Stimulated activated CD4-positive, alpha-beta T cell treated with anti-CD3 and anti-CD28 coated beads, Interleukin-15, amount 100 ng/mL, for 24 hours (primary cell): ENCODE results near the gene MED15.
"Not testable (repeated sequence)": the region's sequence is repeated elsewhere in the genome, so short reads cannot be mapped to it uniquely, and the experiment has no call there.

ENCODE experiments used
- DNase-seq: peaks from one replicate; pipeline ENCODE4 v3.0.0-alpha.2; 2020

MED15 gene

DNA sequence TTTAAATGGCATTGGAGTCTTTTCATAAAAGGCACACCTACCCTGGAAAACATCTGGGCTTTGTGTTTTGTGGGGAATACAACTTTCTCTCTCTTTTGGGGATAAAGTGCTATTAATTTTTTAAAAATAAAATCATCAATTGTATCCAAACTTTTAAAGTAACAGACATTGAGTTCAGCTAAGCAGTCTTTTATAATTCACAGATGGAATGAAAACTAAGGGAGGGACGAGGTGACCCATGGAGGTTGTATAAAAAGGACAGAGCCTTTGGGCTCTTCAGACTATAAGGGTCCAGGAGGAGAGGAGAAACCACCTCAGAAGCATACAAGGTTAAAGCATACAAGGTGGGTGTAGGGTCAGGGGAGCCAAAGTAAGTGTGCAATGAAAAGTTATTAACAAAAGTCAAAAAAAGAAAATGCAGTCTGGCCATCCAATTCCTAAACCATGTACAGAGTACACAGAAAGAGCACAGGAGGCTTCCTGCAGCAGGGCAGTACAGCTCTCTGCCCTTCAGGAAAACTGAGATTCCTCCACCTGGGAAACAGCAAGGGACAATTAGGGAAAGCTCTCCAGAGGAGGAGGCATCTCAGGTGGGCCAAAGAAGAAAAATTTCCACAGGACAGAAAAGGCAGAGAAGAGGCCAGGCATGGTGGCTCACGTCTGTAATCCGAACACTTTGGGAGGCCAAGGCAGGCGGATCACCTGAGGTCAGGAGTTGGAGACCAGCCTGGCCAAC lies 22.3 kb upstream of the MED15 start:
- no peak for DNase-seq

DNA sequence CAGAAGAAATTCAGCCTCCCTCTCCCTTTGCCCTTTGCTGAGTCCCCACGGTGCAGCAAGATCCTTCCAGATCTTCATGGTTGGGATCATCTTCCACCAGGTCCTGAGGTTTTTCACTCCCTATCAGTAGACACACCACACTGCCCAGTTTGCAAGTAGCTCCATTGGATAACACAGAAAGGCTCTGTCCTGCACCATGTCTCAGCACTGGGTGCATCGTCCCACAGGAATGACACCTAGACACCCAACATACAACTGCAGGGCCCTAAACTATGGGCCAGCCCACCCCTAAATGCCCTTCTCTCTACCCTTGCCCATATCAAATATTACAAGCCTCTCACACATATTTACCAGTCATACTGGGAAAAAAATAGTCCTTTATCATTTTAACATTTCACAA lies 21.2 kb upstream of the MED15 start:
- DNase-seq, result no peak

DNA sequence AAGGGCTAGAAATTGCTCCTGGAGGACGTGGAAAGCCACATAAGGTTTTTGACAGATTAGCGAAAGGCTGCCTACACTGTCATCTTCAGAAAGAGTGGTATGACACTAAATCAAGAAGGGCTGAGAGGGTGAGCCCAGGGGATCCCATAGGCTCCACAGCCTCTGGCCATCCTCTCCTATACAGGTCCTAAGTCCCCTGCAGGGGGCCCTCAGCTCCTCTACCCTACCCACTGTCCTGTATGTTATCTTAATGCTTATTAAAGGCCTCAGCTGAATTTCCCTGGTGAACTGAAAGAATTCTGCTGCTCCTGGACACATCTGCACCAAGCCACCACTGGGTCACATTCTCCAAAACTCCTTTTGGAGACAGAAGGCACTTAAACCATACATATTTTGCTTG lies 19.7 kb upstream of the MED15 start:
- DNase-seq, result no peak

DNA sequence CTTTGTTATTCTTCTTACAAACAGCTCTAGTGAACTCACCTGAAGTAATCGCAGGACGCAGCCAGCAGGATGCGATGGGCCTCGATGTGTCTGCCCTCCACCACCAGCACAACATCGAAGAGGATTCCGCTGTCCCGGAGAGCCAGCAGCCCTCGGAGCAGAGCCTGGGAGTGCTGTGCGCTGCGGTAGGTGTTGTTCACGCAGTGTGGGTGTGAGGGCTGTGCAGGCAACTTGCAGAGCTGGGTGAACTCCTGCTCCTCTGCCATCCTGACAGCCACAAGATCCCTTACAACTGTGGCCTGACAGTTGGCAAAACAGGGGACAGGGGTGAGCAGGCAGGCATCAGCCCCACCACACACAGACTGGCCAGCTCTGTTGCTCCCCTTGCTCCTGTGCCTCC lies 18.5 kb upstream of the MED15 start:
- DNase-seq, result no peak

DNA sequence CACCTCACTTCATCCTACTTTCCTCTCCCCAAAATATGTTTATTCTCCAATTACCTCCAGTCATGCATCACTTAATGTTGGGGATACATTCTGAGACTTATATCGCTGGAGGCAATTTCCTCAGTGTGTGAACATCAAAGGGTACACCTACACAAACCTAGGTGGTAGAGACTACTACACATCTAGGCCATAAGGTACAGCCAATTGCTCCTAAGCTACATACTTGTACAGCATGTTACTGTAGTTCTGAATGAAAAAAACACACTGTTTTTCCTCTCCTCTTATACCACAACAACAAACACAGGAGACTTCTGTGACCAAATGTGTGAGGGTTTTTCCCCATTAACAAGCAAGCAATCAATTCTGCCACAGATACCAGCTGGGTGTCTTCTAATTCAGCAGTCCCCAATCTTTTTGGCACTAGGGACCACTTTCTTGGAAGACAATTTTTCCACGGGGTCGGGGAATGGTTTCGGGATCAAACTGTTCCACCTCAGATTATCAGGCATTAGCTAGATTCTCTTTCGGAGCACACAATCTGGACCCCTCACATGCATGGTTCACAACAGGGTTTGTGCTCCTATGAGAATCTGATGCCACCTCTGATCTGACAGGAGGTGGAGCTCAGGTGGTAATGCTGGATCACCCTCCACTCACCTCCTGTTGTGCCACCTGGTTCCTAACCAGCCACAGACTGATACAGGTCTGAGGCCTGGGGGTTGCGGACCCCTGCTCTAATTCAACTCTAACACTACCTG lies 17.0 kb upstream of the MED15 start:
- DNase-seq, result no peak

DNA sequence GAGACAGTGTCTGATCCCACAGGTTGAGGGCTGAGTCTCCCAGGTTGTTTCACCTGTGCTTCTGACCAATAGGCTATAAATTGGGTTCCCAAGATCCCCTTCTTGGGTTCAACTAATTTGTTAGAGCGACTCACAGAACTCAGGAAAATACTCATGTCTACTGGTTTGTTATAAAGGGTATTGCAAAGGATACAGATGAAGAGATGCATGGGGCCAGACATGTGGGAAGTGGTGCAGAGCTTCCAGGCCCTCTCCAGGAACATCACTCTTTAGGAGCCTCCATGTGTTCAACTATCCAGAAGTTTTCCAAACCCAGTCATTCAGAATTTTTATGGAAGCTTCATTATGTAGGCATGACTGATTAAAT lies 16.5 kb upstream of the MED15 start:
- DNase-seq, result no peak

DNA sequence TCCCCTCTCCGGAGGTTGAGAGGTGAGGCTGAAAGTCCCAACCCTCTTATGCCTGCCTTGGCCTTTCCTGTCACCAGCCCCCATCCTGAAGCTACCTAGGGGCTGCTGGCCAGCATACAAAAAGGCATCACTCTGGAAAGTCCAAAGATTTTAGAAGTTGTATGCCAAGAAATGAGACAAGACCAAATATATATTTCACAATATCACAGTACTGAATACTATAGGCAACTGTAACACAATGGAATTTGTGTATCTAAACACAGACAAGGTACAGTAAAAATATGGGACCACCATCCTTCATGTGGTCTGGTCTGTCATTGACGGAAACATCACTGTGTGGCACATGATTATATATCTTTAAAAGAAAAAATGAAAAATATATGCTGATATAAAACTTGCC lies 16.1 kb upstream of the MED15 start:
- no peak for DNase-seq

DNA sequence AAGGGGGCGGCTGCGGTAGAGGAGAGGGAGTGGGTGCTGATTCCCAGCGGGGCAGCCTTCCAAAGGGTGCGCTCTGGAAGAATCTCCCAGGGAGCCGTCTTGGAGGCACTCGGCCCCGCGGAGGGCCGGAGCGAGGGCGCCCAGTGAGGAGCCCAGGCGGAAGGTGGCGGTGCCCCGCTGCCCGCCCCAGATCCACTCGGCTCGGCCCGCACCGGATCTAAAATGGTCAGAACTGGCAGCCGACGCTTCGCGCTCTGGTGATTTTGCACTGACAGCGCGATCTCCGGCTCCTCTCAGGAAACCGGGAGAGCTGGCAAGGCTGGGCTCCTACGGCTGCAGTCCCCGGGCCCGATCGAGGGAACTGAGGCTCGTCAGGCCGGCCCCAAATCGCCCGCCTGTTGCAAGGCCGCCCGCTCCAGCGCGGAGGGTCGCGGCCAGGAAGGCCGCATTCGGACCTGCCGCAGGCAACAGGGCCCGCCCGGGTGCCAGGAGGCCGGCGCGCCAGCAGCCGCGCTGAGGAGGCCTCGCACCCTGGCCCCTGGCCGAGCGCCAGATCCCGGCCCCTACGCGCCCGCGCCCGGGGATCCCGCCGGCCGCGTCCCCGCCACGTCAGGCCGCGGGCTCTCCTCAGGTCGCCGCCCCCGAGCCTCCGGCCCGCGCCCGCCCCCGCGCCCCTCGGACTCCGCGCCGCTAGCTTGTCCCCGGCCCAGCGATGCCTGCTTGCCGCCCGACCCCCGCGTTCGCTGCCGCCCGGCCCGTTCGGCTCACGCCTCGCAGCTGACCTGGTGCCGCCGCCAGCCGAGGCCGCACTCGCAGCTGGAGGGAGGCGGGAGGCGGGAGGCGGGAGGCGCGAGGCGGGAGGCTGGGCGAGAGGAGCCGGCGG lies 12.2 kb upstream of the MED15 start, which contains the start of gene KLHL22:
Gene KLHL22, minus strand, starts transcription at position 818 of the 883 bp plus-strand sequence. CDS start 6,584 bp downstream, outside the sequence.
- DNase-seq, result peak; percentile 48

DNA sequence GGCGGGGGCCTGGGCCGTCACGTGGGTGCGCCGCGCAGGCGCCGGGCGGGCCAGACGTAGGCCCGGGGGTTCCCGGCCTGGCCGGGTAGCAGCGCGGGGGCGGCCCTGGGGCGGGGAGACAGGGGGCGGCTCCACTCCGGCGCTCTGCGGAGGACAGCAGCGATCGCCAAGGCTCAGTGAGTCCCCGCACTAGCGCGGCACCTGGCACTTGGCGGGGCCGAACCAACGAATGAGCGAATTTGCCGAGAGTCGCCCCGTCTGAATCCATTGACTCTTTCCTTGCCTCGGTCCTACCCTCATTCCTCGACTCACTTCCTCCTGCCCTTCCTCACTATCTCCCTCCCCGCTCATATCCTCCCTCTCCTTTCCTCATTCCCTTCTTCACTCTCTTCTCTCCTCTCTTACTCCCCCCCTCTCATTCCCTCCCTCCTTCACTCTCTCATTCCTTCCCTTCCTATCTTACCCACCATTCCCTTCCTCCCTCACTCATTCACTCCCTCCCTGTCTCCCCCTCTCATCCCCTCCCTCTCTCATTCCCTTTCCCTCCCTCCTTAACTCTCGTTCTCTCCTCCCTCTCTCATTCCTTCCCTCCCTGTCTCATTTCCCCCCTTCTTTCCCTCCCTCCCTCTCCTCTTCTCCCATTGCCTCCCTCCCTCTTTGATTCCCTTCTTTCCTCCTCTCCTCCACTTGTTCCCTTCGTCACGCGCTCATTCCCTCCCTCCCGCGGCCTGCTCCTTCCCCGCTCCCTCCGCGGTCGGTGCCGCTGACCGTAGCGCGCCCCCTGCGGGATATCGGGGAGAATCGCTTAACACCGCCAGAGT lies 11.3 kb upstream of the MED15 start:
- peak; percentile 95 for DNase-seq

DNA sequence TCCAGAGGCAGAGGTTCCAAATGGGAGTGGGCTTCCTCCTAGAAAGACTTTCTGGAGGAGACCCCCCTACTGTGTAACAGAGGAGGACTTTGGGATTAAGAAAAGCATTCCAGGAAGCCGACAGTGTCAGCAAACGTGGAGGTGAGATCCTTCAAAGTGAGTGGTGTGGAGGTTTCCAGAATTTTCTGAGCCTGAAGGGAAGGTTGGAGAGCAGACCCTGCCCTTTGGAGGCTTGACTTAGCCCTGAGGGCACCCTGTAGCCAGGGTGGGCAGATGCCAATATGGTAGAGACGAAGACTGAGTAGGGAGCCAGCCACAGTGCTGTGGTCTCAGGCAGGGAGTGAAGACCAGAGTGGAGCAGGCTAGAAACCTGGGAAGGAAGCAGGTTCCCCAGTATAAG lies 10.0 kb upstream of the MED15 start:
- DNase-seq, result no peak

DNA sequence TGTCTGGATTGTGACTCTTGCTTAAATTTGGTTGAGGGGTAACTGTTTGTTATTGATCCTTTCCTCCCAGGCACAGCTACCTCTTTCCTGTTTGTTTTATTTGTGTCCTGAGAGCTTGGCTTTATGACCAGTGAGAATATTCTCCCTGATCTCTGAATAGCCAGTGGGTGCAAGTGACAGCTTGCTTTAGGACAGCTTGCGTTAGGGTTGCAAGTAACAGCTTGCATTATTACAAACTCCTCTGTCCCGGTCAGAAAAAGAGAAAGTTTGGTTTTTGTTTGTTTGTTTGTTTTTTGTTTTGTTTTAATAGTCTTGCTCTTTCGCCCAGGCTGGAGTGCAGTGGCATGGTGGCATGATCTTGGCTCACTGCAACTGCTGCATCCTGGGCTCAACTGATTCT lies 8.5 kb upstream of the MED15 start:
- no peak for DNase-seq

DNA sequence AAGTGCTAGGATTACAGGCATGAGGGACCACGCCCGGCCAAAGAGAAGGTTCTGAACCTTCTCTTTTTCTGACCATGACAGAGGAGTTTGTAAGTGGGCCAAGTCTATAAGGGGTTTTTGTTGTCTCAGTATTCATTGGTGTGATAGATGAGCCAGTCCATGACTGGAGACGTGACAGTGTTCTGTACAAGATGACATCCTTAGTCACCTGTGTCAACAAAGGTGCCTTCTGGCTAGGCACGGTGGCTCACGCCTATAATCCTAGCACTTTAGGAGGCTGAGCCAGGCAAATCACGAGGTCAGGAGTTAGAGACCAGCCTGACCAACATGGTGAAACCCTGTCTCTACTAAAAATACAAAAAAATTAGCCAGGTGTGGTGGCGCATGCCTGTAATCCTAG lies 7.6 kb upstream of the MED15 start:
- no peak for DNase-seq

DNA sequence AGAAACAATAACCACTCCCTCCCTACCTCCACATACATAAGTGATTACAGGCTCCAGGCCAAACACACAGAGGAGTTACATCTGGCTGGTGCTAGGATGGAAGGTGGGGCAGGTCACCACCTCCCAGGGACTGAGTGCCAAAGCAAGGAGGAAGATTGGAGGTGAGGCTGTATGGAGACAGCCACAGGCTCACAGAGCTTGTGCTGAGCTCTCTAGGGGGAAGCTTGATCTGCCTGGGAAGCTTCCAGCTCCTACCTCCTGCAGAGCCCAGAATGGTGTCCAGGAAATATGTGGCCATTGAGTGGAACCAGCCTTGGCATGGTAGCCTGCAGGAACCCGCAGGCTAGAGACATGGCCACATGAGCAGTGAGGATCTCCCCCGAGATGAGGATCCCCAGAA lies 3.6 kb upstream of the MED15 start:
- DNase-seq, result no peak

DNA sequence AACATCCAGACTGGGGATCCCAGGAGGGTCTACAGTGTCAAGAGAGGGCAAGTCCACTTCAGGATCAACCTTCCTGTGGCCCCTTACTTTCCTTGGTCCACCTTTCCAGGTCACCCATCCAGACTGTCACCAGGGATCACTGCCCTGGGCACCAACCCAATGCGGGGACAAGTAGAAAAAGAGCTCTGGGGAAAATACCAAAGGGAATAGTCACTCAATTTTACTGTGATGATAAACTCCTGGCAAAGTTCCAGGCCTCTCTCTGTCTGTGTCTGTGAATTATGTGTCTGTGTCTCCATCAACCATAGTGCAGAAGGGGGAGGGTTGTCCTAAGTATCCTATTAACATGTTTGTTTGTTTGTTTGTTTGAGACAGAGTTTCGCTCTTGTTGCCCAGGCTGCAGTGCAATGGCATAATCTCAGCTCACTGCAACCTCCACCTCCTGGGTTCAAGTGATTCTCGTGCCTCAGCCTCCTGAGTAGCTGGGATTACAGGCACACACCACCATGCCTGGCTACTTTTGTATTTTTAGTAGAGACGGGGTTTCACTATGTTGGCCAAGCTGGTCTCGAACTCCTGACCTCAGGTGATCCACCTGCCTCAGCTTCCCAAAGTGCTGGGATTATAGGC lies 3.0 kb upstream of the MED15 start:
- not testable (repeated sequence) for DNase-seq

DNA sequence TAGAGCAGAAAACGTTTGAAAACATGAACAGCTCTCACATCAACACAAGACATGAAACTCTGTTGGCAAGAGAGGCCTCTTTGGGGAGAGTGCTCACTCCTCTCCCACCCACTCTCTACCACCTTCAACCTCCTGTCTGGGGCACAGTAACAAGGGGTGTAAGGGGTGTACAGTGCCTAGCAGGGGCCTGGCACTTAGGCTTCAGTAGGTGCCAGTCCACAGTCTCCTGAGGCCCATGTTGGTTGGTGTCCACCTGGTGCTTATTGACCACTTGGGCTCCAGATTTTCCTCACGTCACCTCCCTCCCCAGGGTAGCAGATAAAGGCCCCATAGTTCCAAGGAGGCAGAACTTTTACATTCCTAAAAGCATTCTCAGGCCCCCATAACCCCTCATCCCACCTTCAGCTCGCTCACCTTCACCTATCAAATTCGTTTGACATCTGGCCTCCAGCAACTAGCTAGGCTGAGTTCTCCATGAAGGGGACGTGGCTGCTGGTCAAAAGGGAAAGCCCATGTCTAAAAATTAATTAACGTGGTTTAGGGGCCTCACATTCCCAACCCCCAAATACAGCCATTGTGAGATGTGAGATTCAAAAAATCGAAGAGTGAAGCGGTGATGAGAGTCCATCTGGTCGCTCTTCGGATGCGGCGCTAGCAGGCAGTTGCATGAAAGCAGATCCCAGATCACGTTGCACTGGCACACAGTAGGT lies 712 bp upstream of the MED15 start:
- no peak for DNase-seq

DNA sequence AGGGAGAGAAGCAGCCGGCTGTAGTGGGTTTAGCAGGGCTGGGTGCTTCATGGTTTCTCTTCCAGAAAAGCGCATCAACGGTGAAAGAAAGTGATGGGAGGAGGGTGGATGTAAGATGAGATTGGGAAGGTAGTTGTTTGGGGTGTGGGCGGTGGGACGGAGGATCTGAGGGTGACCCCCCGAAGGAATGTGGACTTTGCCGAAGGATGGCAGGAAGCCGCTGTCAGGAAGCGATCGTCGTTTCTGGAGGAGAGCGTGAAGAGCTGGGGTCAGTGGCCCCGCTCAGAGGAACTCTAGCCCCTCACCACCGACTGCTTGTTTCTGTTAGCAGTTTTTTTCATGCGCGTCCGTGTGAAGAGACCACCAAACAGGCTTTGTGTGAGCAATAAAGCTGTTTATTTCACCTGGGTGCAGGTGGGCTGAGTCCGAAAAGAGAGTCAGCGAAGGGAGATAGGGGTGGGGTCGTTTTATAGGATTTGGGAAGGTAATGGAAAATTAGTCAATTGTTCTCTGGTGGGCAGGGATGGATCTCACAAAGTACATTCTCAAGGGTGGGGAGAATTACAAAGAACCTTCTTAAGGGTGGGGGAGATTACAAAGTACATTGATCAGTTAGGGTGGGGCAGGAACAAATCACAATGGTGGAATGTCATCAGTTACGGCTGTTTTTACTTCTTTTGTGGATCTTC lies 801 bp downstream of the MED15 start:
- not testable (repeated sequence) for DNase-seq

DNA sequence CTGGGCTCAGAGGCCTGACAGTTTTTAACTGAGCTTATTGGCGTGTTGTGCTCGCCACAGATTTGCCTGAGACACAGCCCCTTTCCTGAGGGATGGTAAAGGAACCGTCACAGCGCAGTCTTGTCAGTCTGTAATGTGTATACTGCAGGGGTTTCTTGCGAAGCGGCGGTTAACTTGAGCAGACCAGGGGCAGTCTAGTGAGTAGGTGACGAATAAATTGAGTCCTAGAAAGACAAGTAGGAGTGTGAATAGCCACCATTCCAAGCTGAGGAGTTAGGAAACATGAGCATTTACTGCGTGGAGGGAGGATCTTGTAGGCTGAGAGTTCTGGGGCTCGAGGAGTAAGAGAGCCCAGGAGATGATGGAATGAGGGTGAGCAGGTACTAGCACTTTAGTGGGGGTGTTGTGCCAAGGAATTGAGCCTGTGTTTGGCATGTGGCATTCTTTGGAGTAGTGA lies 1.4 kb downstream of the MED15 start:
- DNase-seq, result no peak

DNA sequence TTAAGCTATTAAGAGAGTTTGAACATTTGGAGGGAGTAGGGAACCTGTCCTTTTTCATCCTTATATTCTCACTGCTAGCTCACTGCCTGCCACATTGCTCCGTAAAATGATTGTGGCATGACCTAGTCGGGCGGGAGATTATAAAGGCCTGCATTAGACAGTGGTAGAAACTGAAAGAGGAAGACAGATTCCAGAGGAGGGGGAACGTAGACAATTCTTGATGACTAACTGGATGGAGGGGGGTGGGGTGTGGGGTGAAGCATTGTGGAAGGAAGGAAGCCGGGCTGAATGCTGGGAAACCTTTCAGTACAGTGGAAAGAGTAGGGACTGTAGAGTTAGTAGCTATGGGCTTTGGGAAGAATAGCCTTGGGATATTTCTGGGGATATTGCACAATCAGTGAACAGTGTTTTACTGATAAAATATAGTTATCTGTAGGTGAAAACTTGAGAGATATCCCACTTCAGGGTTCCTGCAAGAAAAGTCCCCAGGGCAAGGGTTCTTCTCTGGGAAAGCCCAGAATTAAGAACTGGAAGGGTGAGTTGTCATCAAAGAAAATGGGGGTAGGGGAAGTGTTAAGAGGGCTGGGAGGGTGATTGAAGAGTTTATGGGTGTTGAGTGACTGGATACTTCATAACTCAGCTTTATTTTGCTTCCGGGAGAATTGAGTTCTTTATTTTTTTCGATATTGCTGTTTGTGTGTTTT lies 2.1 kb downstream of the MED15 start:
- peak; percentile 76 for DNase-seq

DNA sequence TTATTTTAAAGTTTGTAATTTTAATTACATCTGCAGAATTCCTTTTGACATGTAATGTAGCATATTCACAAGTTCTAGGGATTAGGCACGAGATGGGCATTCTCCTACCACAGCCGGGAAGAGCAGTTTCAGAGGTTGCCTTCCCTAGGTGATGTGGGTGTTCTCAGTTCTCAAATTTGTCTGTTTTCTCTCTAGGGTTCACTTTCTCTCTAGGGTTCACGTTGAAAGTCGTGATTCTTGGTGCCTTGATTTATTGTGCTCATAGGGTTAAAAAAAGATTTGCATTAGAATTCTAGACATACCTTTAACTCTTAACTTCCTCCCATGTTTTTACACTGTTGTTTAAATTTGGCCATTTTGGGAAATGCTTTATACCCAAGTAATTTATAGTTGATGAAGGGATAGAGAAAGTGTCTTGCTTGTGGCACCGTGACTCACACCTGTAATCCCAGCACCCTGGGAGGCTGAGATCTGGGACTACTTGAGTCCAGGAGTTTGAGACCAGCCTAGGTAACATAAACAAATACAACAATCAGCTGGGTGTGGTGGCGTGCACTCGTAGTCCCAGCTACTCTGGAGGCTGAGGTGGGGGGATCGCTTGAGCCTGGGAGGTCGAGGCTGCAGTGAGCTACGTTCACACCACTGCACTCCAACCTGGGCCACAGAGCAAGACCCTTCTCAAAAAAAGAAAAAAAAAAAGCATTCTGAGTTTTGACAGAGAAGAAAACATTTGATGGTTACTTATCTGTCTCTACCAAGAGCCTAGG lies 3.6 kb downstream of the MED15 start:
- DNase-seq, result no peak
